Measurements from ENCODE around the gene KRT82. TPM values are rescaled to one million over a fixed set of nuclear protein-coding genes. Genes with fewer than 3 reads are reported as not detected.

KRT82 gene
- total RNA-seq, 2 donors from 2014 or later: not detected

- no peak overlapping the region for H3K4me3 ChIP-seq
- no peaks in the 10 kb centered on the region for H3K27me3 ChIP-seq (replicated peaks; ENCODE audit: insufficient read depth)
- DNase-seq (ENCODE audit: low spot score) (no peak), ATAC-seq (ENCODE audit: insufficient number of reproducible peaks, low FRiP score, low read depth) (no peak)
- H3K27ac ChIP-seq: no peak overlapping the region
- no peaks in the 10 kb centered on the region for H3K9me3 ChIP-seq
- H3K36me3 ChIP-seq: no peaks in the 10 kb centered on the region
- TF ChIP-seq, protein P1, sequence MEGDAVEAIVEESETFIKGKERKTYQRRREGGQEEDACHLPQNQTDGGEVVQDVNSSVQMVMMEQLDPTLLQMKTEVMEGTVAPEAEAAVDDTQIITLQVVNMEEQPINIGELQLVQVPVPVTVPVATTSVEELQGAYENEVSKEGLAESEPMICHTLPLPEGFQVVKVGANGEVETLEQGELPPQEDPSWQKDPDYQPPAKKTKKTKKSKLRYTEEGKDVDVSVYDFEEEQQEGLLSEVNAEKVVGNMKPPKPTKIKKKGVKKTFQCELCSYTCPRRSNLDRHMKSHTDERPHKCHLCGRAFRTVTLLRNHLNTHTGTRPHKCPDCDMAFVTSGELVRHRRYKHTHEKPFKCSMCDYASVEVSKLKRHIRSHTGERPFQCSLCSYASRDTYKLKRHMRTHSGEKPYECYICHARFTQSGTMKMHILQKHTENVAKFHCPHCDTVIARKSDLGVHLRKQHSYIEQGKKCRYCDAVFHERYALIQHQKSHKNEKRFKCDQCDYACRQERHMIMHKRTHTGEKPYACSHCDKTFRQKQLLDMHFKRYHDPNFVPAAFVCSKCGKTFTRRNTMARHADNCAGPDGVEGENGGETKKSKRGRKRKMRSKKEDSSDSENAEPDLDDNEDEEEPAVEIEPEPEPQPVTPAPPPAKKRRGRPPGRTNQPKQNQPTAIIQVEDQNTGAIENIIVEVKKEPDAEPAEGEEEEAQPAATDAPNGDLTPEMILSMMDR (IDR thresholded peaks at IDR 0.05): no peak
- H3K4me1 ChIP-seq (ENCODE audit: control insufficient read depth in 1 of 2, low read depth in 2 of 2): peaks cover 0 to 9% of the 10 kb centered on the region in 2 donors
These were observed 10.2 kb downstream of the KRT82 start for GRCh38 chr12:52395761-52396434.

- ATAC-seq (ENCODE audit: insufficient number of reproducible peaks, low FRiP score, low read depth): no peak
- DNase-seq (ENCODE audit: low spot score): no peak
- H3K9me3 ChIP-seq: no peaks in the 10 kb centered on the region
- H3K36me3 ChIP-seq: no peaks in the 10 kb centered on the region
- no peaks in the 10 kb centered on the region for H3K27me3 ChIP-seq (replicated peaks; ENCODE audit: insufficient read depth)
- no peak overlapping the region for H3K4me3 ChIP-seq
- no peak overlapping the region for H3K27ac ChIP-seq
- peaks cover 0 to 9% of the 10 kb centered on the region in 2 donors for H3K4me1 ChIP-seq (ENCODE audit: control insufficient read depth in 1 of 2, low read depth in 2 of 2)
- TF ChIP-seq, protein P1 (IDR thresholded peaks at IDR 0.05): no peak
These were observed 11.2 kb downstream of the KRT82 start for GRCh38 chr12:52394836-52395405.

GRCh38 chr12:52392465-52393007 lies 13.6 kb downstream of the KRT82 start:
- no peak for ATAC-seq (ENCODE audit: insufficient number of reproducible peaks, low FRiP score, low read depth)
- Histone ChIP-seq H3K27ac (no peak overlapping the region), H3K4me1 (ENCODE audit: control insufficient read depth in 1 of 2, low read depth in 2 of 2) (peaks cover 0 to 9% of the 10 kb centered on the region in 2 donors), H3K4me3 (no peak overlapping the region), H3K27me3 (replicated peaks; ENCODE audit: insufficient read depth) (no peaks in the 10 kb centered on the region), H3K9me3 (no peaks in the 10 kb centered on the region), H3K36me3 (no peaks in the 10 kb centered on the region)
- TF ChIP-seq, protein P1 (IDR thresholded peaks at IDR 0.05): no peak
- no peak for DNase-seq (ENCODE audit: low spot score)

DNA sequence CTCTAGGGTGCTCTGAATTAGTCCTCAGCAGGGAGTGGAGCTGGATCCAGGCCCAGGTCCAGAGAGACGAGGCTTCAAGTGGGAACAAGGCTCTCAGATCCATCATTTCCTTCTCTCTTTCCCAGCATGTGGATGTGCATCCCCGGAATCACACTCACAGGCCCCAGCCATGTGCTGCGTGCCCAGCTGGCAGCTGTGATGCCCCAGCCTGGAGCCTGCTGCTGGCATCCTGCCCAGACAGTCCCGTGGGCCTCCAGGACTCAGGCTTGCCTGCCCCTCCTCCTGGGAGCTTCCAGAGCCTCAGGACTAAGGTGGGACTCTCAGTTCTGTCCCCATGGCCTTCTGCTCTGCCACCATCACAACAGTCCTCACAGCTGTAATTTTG lies 14.5 kb downstream of the KRT82 start:
- no peak for ATAC-seq (ENCODE audit: insufficient number of reproducible peaks, low FRiP score, low read depth)
- H3K9me3 ChIP-seq: no peaks in the 10 kb centered on the region
- no peak overlapping the region for H3K27ac ChIP-seq
- H3K4me3 ChIP-seq: no peak overlapping the region
- DNase-seq (ENCODE audit: low spot score): no peak
- TF ChIP-seq, protein P1 (IDR thresholded peaks at IDR 0.05): no peak
- no peaks in the 10 kb centered on the region for H3K36me3 ChIP-seq
- peaks cover 0 to 9% of the 10 kb centered on the region in 2 donors for H3K4me1 ChIP-seq (ENCODE audit: control insufficient read depth in 1 of 2, low read depth in 2 of 2)
- no peaks in the 10 kb centered on the region for H3K27me3 ChIP-seq (replicated peaks; ENCODE audit: insufficient read depth)

DNA sequence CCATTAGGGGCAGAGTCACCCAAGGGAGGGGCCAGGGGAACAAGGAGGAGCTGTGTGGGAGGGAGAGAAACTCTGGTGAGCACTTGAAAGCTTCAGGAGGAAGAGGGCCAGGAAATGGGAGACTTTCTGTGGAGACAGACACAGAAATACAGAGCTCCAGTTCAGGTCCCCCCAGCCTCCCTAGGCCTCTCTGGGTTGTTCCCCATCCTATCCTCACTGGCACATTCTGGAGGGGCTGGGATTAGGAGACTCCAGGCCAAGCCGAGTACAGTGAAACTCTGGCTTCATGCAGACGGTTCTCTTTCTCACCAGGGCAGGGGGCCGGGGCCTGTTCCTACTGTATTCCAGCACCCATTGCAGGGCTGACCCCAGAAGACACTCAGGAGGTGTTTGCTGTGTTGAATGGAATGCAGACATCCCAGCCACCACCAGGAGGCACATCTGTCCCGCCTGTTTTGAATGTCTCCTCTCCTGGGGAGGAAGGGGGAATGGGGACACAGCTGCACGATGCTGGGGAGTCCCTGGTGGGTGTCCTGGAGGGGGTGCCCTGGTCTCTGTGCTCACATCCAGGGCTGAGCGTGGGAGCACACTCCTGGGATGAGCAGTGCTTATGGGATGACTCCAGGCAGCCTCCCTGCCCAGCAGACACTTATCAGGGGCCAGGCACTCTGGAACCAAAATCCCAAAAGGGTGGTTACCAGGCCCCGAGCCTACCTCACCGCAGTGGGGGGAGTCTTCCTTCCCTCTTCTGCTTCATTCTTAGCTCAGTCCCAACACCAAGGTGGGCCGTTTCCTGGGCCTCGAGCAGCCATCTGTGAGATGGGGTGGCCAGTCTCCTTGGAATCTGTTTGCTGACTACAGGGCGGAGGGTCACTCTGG lies 15.2 kb downstream of the KRT82 start:
- no peak overlapping the region for H3K27ac ChIP-seq
- DNase-seq (ENCODE audit: low spot score): no peak
- peaks cover 0 to 9% of the 10 kb centered on the region in 2 donors for H3K4me1 ChIP-seq (ENCODE audit: control insufficient read depth in 1 of 2, low read depth in 2 of 2)
- H3K9me3 ChIP-seq: no peaks in the 10 kb centered on the region
- no peaks in the 10 kb centered on the region for H3K36me3 ChIP-seq
- H3K4me3 ChIP-seq: no peak overlapping the region
- ATAC-seq (ENCODE audit: insufficient number of reproducible peaks, low FRiP score, low read depth): no peak
- no peaks in the 10 kb centered on the region for H3K27me3 ChIP-seq (replicated peaks; ENCODE audit: insufficient read depth)
- TF ChIP-seq, protein P1 (IDR thresholded peaks at IDR 0.05): no peak

Data from thoracic aorta (tissue), 2 donors.